NT2/D1 (cell line): ENCODE measurements around the gene UBE2E1.

Experiments
- DNase-seq: peaks from one replicate; pipeline ENCODE4 v3.0.0-alpha.2; 2011; ENCODE audit warnings: low read depth, low spot score
- H3K27me3 ChIP-seq: 2 replicates; pipeline ENCODE4 v1.6.0; 2011; ENCODE audit warnings: mild to moderate bottlenecking; ENCODE audit not compliant: insufficient read length, insufficient read depth
- H3K36me3 ChIP-seq: 2 replicates; pipeline ENCODE4 v1.6.1; 2011; ENCODE audit warnings: mild to moderate bottlenecking, low read length, mixed read lengths; ENCODE audit not compliant: insufficient read depth, insufficient read length
- H3K4me1 ChIP-seq: 2 replicates; pipeline ENCODE4 v1.5.1; 2011; ENCODE audit not compliant: insufficient read depth, insufficient read length
- H3K4me3 ChIP-seq: 2 replicates; pipeline ENCODE4 v1.5.1; 2011; ENCODE audit warnings: low read depth; ENCODE audit not compliant: insufficient read length
- H3K9ac ChIP-seq: 2 replicates; pipeline ENCODE4 v1.6.0; 2011; ENCODE audit warnings: low read depth; ENCODE audit not compliant: insufficient read length
- H3K9me3 ChIP-seq: 2 replicates; pipeline ENCODE4 v1.5.1; 2011; ENCODE audit warnings: mild to moderate bottlenecking, low read length; ENCODE audit not compliant: insufficient read depth
- SUZ12 ChIP-seq: IDR thresholded peaks from 2 replicates; pipeline ENCODE4 v1.6.1; 2011; ENCODE audit not compliant: insufficient read length, insufficient read depth; ENCODE audit errors: extremely low read depth
- YY1 ChIP-seq: IDR thresholded peaks from 2 replicates; pipeline ENCODE4 v1.6.1; 2011; ENCODE audit not compliant: insufficient read length, insufficient read depth
- ZNF274 ChIP-seq: IDR thresholded peaks from 2 replicates; pipeline ENCODE4 v1.6.1; 2011; ENCODE audit warnings: mild to moderate bottlenecking, low read depth, low read length

Gene UBE2E1

GRCh38 chr3:23932571-23932970 lies 126.8 kb downstream of the UBE2E1 start:
- no peak for DNase-seq
- TF ChIP-seq SUZ12 (no peak), YY1 (no peak)
- H3K9me3 ChIP-seq = no peaks in the 10 kb centered on the region
- H3K4me3 ChIP-seq = no peak overlapping the region
- H3K9ac ChIP-seq = no peak overlapping the region
- H3K27me3 ChIP-seq = no peaks in the 10 kb centered on the region
- H3K36me3 ChIP-seq = no peaks in the 10 kb centered on the region
- no peaks in the 10 kb centered on the region for H3K4me1 ChIP-seq

- Histone ChIP-seq H3K4me3 (no peak overlapping the region), H3K4me1 (no peaks in the 10 kb centered on the region), H3K9me3 (no peaks in the 10 kb centered on the region), H3K27me3 (no peaks in the 10 kb centered on the region), H3K9ac (no peak overlapping the region), H3K36me3 (no peaks in the 10 kb centered on the region)
- TF ChIP-seq SUZ12 (no peak), YY1 (no peak), ZNF274 (no peak)
- DNase-seq = no peak
These were observed 128.5 kb downstream of the UBE2E1 start for GRCh38 chr3:23934253-23934652.

GRCh38 chr3:23937296-23937695 lies 131.5 kb downstream of the UBE2E1 start:
- no peak overlapping the region for H3K4me3 ChIP-seq
- DNase-seq = no peak
- no peaks in the 10 kb centered on the region for H3K9me3 ChIP-seq
- no peaks in the 10 kb centered on the region for H3K27me3 ChIP-seq
- no peak for TF ChIP-seq ZNF274
- TF ChIP-seq YY1 = no peak
- no peak for TF ChIP-seq SUZ12
- no peak overlapping the region for H3K9ac ChIP-seq
- H3K4me1 ChIP-seq = no peaks in the 10 kb centered on the region
- H3K36me3 ChIP-seq = no peaks in the 10 kb centered on the region

GRCh38 chr3:23938688-23939087 lies 132.9 kb downstream of the UBE2E1 start:
- no peak for DNase-seq
- Histone ChIP-seq H3K9ac (no peak overlapping the region), H3K27me3 (no peaks in the 10 kb centered on the region), H3K4me3 (no peak overlapping the region), H3K4me1 (no peaks in the 10 kb centered on the region), H3K36me3 (no peaks in the 10 kb centered on the region), H3K9me3 (no peaks in the 10 kb centered on the region)
- TF ChIP-seq ZNF274 = no peak
- TF ChIP-seq YY1 = no peak
- TF ChIP-seq SUZ12 = no peak

- no peak overlapping the region for H3K4me3 ChIP-seq
- no peaks in the 10 kb centered on the region for H3K4me1 ChIP-seq
- no peaks in the 10 kb centered on the region for H3K9me3 ChIP-seq
- TF ChIP-seq SUZ12 = no peak
- no peak for TF ChIP-seq ZNF274
- TF ChIP-seq YY1 = no peak
- no peaks in the 10 kb centered on the region for H3K36me3 ChIP-seq
- no peak overlapping the region for H3K9ac ChIP-seq
- no peak for DNase-seq
- H3K27me3 ChIP-seq = no peaks in the 10 kb centered on the region
These were observed 135.0 kb downstream of the UBE2E1 start for GRCh38 chr3:23940775-23941174.
